Body of pancreas (tissue), 4 donors: ENCODE results near the gene RBM19.

ENCODE experiments used
- POLR2A ChIP-seq, 3 donors: fragments of 450-650 bp; IDR thresholded peaks; one replicate each; pipeline ENCODE4 v1.6.1; 2016; ENCODE audit warnings: antibody characterized with exemption in 3 of 3, mild to moderate bottlenecking in 2 of 3
- TF ChIP-seq, protein P1 (sequence below), 7 experiments: fragments of 450-650 bp in 4 of 7; fragments of 200-600 bp in 3 of 7; sonication (generic) in 3 of 7; IDR thresholded peaks; one replicate each; pipeline ENCODE4 v1.5.1; 2016 to 2019; ENCODE audit warnings: antibody characterized with exemption in 7 of 7

GRCh38 chr12:113980054-113980453, 13.9 kb upstream of the RBM19 start:
- no peak for TF ChIP-seq POLR2A (IDR thresholded peaks at IDR 0.05)
- TF ChIP-seq, protein P1, sequence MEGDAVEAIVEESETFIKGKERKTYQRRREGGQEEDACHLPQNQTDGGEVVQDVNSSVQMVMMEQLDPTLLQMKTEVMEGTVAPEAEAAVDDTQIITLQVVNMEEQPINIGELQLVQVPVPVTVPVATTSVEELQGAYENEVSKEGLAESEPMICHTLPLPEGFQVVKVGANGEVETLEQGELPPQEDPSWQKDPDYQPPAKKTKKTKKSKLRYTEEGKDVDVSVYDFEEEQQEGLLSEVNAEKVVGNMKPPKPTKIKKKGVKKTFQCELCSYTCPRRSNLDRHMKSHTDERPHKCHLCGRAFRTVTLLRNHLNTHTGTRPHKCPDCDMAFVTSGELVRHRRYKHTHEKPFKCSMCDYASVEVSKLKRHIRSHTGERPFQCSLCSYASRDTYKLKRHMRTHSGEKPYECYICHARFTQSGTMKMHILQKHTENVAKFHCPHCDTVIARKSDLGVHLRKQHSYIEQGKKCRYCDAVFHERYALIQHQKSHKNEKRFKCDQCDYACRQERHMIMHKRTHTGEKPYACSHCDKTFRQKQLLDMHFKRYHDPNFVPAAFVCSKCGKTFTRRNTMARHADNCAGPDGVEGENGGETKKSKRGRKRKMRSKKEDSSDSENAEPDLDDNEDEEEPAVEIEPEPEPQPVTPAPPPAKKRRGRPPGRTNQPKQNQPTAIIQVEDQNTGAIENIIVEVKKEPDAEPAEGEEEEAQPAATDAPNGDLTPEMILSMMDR (IDR thresholded peaks at IDR 0.05) = no peak
